Fibroblast of lung (primary cell): ENCODE results near the gene UBE2V1. TPM values are rescaled to one million over a fixed set of nuclear protein-coding genes. Genes with fewer than 3 reads are reported as not detected.

Experiments used
- DNase-seq, 2 donors: peaks; one replicate each; pipeline versions ENCODE4 v3.0.0 to v3.0.0-alpha.2; 2010; ENCODE audit warnings: low read depth in 2 of 2
- H2AFZ ChIP-seq: 2 replicates; pipeline ENCODE4 v1.5.1; 2012; ENCODE audit warnings: low read length, control low read depth, inconsistent platforms
- H3K27ac ChIP-seq: 2 replicates; pipeline ENCODE4 v1.5.1; 2011; ENCODE audit warnings: low read length, control low read depth; ENCODE audit not compliant: insufficient read depth
- H3K27me3 ChIP-seq: 2 replicates; pipeline ENCODE4 v1.5.1; 2011; ENCODE audit warnings: mild to moderate bottlenecking, low read length; ENCODE audit not compliant: control insufficient read depth, insufficient read depth
- H3K36me3 ChIP-seq: 2 replicates; pipeline ENCODE4 v1.5.1; 2011; ENCODE audit warnings: low read length; ENCODE audit not compliant: control insufficient read depth, insufficient read depth
- H3K4me1 ChIP-seq: 2 replicates; pipeline ENCODE4 v1.5.1; 2011; ENCODE audit warnings: low read length; ENCODE audit not compliant: control insufficient read depth, insufficient read depth; ENCODE audit errors: extremely low read depth
- H3K4me2 ChIP-seq: 2 replicates; pipeline ENCODE4 v1.5.1; 2011; ENCODE audit warnings: low read length, control low read depth; ENCODE audit not compliant: insufficient read depth; ENCODE audit errors: extremely low read depth
- H3K4me3 ChIP-seq, 4 experiments: fragments of 200-600 bp in 1 of 4; sonication (generic) in 1 of 4; replicated peaks in 1 of 4; 2 replicates each; pipeline ENCODE4 v1.5.1; 2011 to 2016; ENCODE audit warnings: low read length in 4 of 4, low read depth in 3 of 4, mild to moderate bottlenecking in 3 of 4, control low read depth in 2 of 4, inconsistent platforms in 1 of 4, mixed read lengths in 1 of 4; ENCODE audit not compliant: insufficient read depth in 1 of 4; ENCODE audit errors: control extremely low read depth in 1 of 4
- H3K79me2 ChIP-seq: 2 replicates; pipeline ENCODE4 v1.5.1; 2012; ENCODE audit warnings: mild to moderate bottlenecking, low read length, inconsistent platforms; ENCODE audit not compliant: control insufficient read depth, insufficient read depth
- H3K9ac ChIP-seq: 2 replicates; pipeline ENCODE4 v1.5.1; 2011; ENCODE audit warnings: mild to moderate bottlenecking, low read length, control low read depth; ENCODE audit not compliant: insufficient read depth
- H3K9me3 ChIP-seq: 2 replicates; pipeline ENCODE4 v1.5.1; 2012; ENCODE audit warnings: low read depth, low read length; ENCODE audit not compliant: control insufficient read depth, insufficient read depth
- H4K20me1 ChIP-seq: 2 replicates; pipeline ENCODE4 v1.5.1; 2011; ENCODE audit warnings: low read length; ENCODE audit not compliant: control insufficient read depth, insufficient read depth; ENCODE audit errors: extremely low read depth
- EZH2 ChIP-seq: IDR thresholded peaks from 2 replicates; pipeline ENCODE4 v1.5.1; 2012; ENCODE audit warnings: low read length, control low read depth, mild to moderate bottlenecking; ENCODE audit errors: missing control alignments
- polyA plus RNA-seq, 2 donors: library from polyadenylated mRNA; depleted of rRNA in 1 of 2; stranded (reverse) in 1 of 2; unstranded in 1 of 2; fragments of >200 nt; gene quantifications; 2 replicates each; pipeline ENCODE4 v1.2.1, GENCODE V29; 2011 to 2012; ENCODE audit warnings: missing spikeins in 1 of 2
- total RNA-seq: library from RNA; depleted of rRNA; stranded (reverse); fragments of >200 nt; gene quantifications from 2 replicates; pipeline ENCODE4 v1.2.1, GENCODE V29; 2014
- TF ChIP-seq, protein P1 (sequence below), 2 donors: IDR thresholded peaks in 1 of 2; conservative IDR thresholded peaks in 1 of 2; 1 replicate in 1 of 2; 2 replicates in 1 of 2; pipeline ENCODE4 v1.5.1; 2011 to 2012; ENCODE audit warnings: low read length in 2 of 2, control low read depth in 1 of 2, inconsistent platforms in 1 of 2, low read depth in 1 of 2, mild to moderate bottlenecking in 1 of 2

Gene UBE2V1
- total and polyA plus RNA-seq, 2 donors (not counting 1 experiment from before 2014, with no cell fraction given): 31.7 to 193 TPM

DNA sequence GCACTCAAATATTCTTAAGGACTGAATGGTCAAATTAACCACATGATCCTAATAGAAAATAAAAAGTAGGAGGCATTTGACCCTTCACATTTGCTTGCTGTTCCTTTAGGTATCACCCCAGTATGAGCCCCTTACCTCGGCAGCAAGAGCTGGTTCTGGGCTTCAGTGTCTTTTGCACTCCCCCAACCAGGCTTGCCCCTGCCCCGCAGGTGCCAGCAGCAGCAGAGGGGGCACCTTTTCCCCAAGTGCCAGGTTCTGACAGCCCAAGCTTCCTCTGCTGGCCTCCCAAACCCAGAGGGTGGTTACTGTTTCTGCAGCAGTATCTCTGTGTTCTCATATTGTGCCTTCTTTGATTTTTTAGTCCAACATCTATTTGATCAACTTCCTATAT lies 23.2 kb downstream of the UBE2V1 start:
- H3K4me3 ChIP-seq: no peak overlapping the region
- peaks cover 4% of the 10 kb centered on the region for H4K20me1 ChIP-seq
- TF ChIP-seq EZH2: no peak
- TF ChIP-seq, protein P1, sequence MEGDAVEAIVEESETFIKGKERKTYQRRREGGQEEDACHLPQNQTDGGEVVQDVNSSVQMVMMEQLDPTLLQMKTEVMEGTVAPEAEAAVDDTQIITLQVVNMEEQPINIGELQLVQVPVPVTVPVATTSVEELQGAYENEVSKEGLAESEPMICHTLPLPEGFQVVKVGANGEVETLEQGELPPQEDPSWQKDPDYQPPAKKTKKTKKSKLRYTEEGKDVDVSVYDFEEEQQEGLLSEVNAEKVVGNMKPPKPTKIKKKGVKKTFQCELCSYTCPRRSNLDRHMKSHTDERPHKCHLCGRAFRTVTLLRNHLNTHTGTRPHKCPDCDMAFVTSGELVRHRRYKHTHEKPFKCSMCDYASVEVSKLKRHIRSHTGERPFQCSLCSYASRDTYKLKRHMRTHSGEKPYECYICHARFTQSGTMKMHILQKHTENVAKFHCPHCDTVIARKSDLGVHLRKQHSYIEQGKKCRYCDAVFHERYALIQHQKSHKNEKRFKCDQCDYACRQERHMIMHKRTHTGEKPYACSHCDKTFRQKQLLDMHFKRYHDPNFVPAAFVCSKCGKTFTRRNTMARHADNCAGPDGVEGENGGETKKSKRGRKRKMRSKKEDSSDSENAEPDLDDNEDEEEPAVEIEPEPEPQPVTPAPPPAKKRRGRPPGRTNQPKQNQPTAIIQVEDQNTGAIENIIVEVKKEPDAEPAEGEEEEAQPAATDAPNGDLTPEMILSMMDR (conservative IDR thresholded peaks at IDR 0.05 in 1 of 2, IDR thresholded peaks at IDR 0.05 in 1 of 2; ENCODE audit: low read depth in 1 of 2, low read length in 2 of 2): no peak
- H3K27ac ChIP-seq: no peak overlapping the region
- DNase-seq: no peak
- no peaks in the 10 kb centered on the region for H3K27me3 ChIP-seq
- no peaks in the 10 kb centered on the region for H3K9me3 ChIP-seq
- H3K4me1 ChIP-seq: peaks cover 12% of the 10 kb centered on the region
- H3K4me2 ChIP-seq: no peak overlapping the region
- peaks cover 8% of the 10 kb centered on the region for H3K36me3 ChIP-seq
- H2AFZ ChIP-seq: no peak overlapping the region
- no peak overlapping the region for H3K9ac ChIP-seq
- H3K79me2 ChIP-seq: peaks cover 52% of the 10 kb centered on the region

DNA sequence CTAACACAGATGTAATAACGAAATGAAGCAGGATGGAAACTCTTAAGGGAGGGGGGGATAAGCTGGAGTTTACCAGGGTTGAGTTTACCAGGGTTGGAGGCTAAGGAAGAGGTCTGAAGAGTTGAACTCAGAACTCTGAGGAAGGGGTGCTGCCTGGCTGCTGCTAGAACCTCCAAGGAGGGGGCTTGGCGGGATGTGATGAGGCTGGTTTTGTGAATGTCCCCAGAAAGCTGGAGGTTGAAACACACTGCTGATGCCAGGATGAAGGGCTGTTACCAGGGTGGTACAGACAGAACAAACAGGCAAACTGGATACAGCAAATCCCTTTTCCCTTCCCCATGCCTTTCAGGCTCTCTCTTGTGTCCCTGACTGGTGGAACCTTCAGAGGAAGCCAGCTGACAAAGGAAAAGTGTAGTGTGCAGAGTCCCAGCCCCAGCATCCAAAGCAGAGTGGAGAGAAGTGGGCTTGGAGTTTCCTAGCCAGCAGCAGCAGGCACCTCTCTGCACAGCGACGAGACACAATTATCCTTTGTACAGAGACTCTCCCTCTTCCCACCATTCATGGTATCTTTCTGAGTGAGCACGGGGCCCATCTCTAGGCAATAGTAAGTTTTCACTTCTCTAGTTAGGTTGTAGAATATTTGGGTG lies 23.7 kb downstream of the UBE2V1 start:
- Histone ChIP-seq H3K27me3 (no peaks in the 10 kb centered on the region), H4K20me1 (peaks cover 4% of the 10 kb centered on the region), H3K36me3 (peaks cover 4% of the 10 kb centered on the region), H3K9me3 (no peaks in the 10 kb centered on the region), H3K4me1 (peaks cover 12% of the 10 kb centered on the region), H2AFZ (no peak overlapping the region), H3K9ac (no peak overlapping the region), H3K4me3 (no peak overlapping the region), H3K27ac (no peak overlapping the region), H3K4me2 (no peak overlapping the region), H3K79me2 (peaks cover 50% of the 10 kb centered on the region)
- no peak for DNase-seq
- TF ChIP-seq EZH2: no peak
- TF ChIP-seq, protein P1 (conservative IDR thresholded peaks at IDR 0.05 in 1 of 2, IDR thresholded peaks at IDR 0.05 in 1 of 2; ENCODE audit: low read depth in 1 of 2, low read length in 2 of 2): no peak

- Histone ChIP-seq H3K9ac (no peak overlapping the region), H3K36me3 (peaks cover 4% of the 10 kb centered on the region), H3K27ac (no peak overlapping the region), H3K79me2 (peaks cover 48% of the 10 kb centered on the region), H4K20me1 (peaks cover 4% of the 10 kb centered on the region), H3K27me3 (no peaks in the 10 kb centered on the region), H3K4me3 (no peak overlapping the region), H3K9me3 (no peaks in the 10 kb centered on the region), H2AFZ (no peak overlapping the region), H3K4me2 (no peak overlapping the region), H3K4me1 (peaks cover 12% of the 10 kb centered on the region)
- TF ChIP-seq, protein P1 (conservative IDR thresholded peaks at IDR 0.05 in 1 of 2, IDR thresholded peaks at IDR 0.05 in 1 of 2; ENCODE audit: low read depth in 1 of 2, low read length in 2 of 2): no peak
- no peak for TF ChIP-seq EZH2
- no peak for DNase-seq
Measured at GRCh38 chr20:50088022-50088421, 24.9 kb downstream of the UBE2V1 start.
